HepG2 (cell line): ENCODE results near the gene AP2A2. TPM values are rescaled to one million over a fixed set of nuclear protein-coding genes. Genes with fewer than 3 reads are reported as not detected.

ENCODE experiments used
- ADNP ChIP-seq: sonication (generic); formaldehyde crosslinking; IDR thresholded peaks from 2 replicates; pipeline ENCODE4 v1.4.0; 2020; ENCODE audit warnings: missing genetic modification reagents
- ATF7-NPFF ChIP-seq: sonication (generic); formaldehyde crosslinking; IDR thresholded peaks from 2 replicates; pipeline ENCODE4 v1.8.1; 2023; ENCODE audit warnings: mild to moderate bottlenecking, low read depth, missing genetic modification reagents, moderate library complexity
- FLYWCH1 ChIP-seq: sonication (generic); formaldehyde crosslinking; IDR thresholded peaks from 2 replicates; pipeline ENCODE4 v1.8.1; 2023; ENCODE audit warnings: mild to moderate bottlenecking, missing genetic modification reagents
- HNF4A ChIP-seq: sonication (generic); formaldehyde crosslinking; IDR thresholded peaks from 2 replicates; pipeline ENCODE4 v1.4.0; 2020; ENCODE audit warnings: missing genetic modification reagents
- HNRNPLL ChIP-seq: fragments of 200-400 bp; formaldehyde crosslinking; IDR thresholded peaks from 2 replicates; pipeline ENCODE4 v1.6.1; 2017; ENCODE audit warnings: mild to moderate bottlenecking, low read depth, low read length; ENCODE audit not compliant: poor library complexity, severe bottlenecking
- MED13 ChIP-seq: sonication (generic); formaldehyde crosslinking; IDR thresholded peaks from 2 replicates; pipeline ENCODE4 v1.5.0; 2020; ENCODE audit warnings: missing genetic modification reagents
- NFE2L1 ChIP-seq: sonication (generic); formaldehyde crosslinking; IDR thresholded peaks from 2 replicates; pipeline ENCODE4 v1.4.0; 2020; ENCODE audit warnings: missing genetic modification reagents, mild to moderate bottlenecking, borderline replicate concordance
- NFYC ChIP-seq: IDR thresholded peaks from 2 replicates; pipeline ENCODE4 v1.6.1; 2016; ENCODE audit warnings: missing genetic modification reagents, missing compliant biosample characterization
- PRDM10 ChIP-seq: sonication (generic); formaldehyde crosslinking; IDR thresholded peaks from 2 replicates; pipeline ENCODE4 v1.4.0; 2020; ENCODE audit warnings: low read depth, missing genetic modification reagents
- RFX5 ChIP-seq: IDR thresholded peaks from 2 replicates; pipeline ENCODE4 v1.6.1; 2011; ENCODE audit warnings: low read depth, low read length, improper control_type of control experiment
- SP2 ChIP-seq: sonication (generic); formaldehyde crosslinking; IDR thresholded peaks from 2 replicates; pipeline ENCODE4 v1.5.1; 2020; ENCODE audit warnings: mild to moderate bottlenecking, missing genetic modification reagents
- TARDBP ChIP-seq: sonication (generic); formaldehyde crosslinking; IDR thresholded peaks from 2 replicates; pipeline ENCODE4 v1.8.0; 2022; ENCODE audit warnings: mild to moderate bottlenecking, missing genetic modification reagents
- THYN1 ChIP-seq: sonication (generic); formaldehyde crosslinking; IDR thresholded peaks from 2 replicates; pipeline ENCODE4 v1.8.1; 2023; ENCODE audit warnings: low read depth, mild to moderate bottlenecking, moderate library complexity, missing genetic modification reagents, borderline replicate concordance
- XRCC5 ChIP-seq: fragments of 200-400 bp; formaldehyde crosslinking; optimal IDR thresholded peaks from 2 replicates; pipeline ENCODE3; 2017; ENCODE audit warnings: mild to moderate bottlenecking, low read length
- ZBTB3 ChIP-seq: sonication (generic); formaldehyde crosslinking; IDR thresholded peaks from 2 replicates; pipeline ENCODE4 v1.4.0; 2020; ENCODE audit warnings: low read depth, mild to moderate bottlenecking, moderate library complexity, missing genetic modification reagents, borderline replicate concordance
- ZMAT5 ChIP-seq: sonication (generic); formaldehyde crosslinking; IDR thresholded peaks from 2 replicates; pipeline ENCODE4 v1.5.0; 2020; ENCODE audit warnings: mild to moderate bottlenecking, low read depth, missing genetic modification reagents, borderline replicate concordance
- ZNF256 ChIP-seq: sonication (generic); formaldehyde crosslinking; conservative IDR thresholded peaks from 2 replicates; pipeline ENCODE4 v1.4.0; 2020; ENCODE audit warnings: missing genetic modification reagents
- ZNF543 ChIP-seq: sonication (generic); formaldehyde crosslinking; IDR thresholded peaks from 2 replicates; pipeline ENCODE4 v1.4.0; 2020; ENCODE audit warnings: mild to moderate bottlenecking, missing genetic modification reagents
- ZNF776 ChIP-seq: sonication (generic); formaldehyde crosslinking; IDR thresholded peaks from 2 replicates; pipeline ENCODE4 v1.4.0; 2020; ENCODE audit warnings: mild to moderate bottlenecking, missing genetic modification reagents
- ZZZ3 ChIP-seq: sonication (generic); formaldehyde crosslinking; IDR thresholded peaks from 2 replicates; pipeline ENCODE4 v1.4.0; 2020; ENCODE audit warnings: missing genetic modification reagents, mild to moderate bottlenecking, borderline replicate concordance
- polyA plus RNA-seq, 8 experiments: library from polyadenylated mRNA; depleted of rRNA in 3 of 8; stranded (reverse) in 7 of 8; unstranded in 1 of 8; fragments of >200 nt; fragmentation: Illumina TruSeq in 4 of 8; extraction: Trizol in 4 of 8; gene quantifications; 2 replicates each; pipeline versions ENCODE4 v1.2.1 to v1.2.3, GENCODE V29; 2011 to 2016; ENCODE audit warnings: low read depth in 4 of 8, missing spikeins in 1 of 8, mixed read lengths in 1 of 8; ENCODE audit not compliant: insufficient read depth in 1 of 8
- total RNA-seq, 5 experiments: library from RNA; depleted of rRNA; stranded (reverse); fragments of >200 nt; fragmentation: Illumina TruSeq; extraction: Trizol; gene quantifications; 2 replicates each; pipeline ENCODE4 v1.2.3, GENCODE V29; 2016; ENCODE audit warnings: low read depth in 1 of 5
- TF ChIP-seq, protein P1 (sequence below): sonication (generic); formaldehyde crosslinking; IDR thresholded peaks from 2 replicates; pipeline ENCODE4 v1.8.0; 2022; ENCODE audit warnings: mild to moderate bottlenecking, missing genetic modification reagents, moderate library complexity
- TF ChIP-seq, protein P2 (sequence below): sonication (generic); formaldehyde crosslinking; IDR thresholded peaks from 2 replicates; pipeline ENCODE4 v1.4.0; 2020; ENCODE audit warnings: mild to moderate bottlenecking, missing genetic modification reagents

Gene AP2A2
- total and polyA plus RNA-seq, 2 of the 13 experiments (the other 11 are each of a cell fraction or from before 2014, with no cell fraction given) = 25.7 to 75.7 TPM

- TF ChIP-seq PRDM10 (CRISPR knock-in tag) (no peak), ZMAT5 (no peak), ZZZ3 (no peak), NFE2L1 (no peak), ZBTB3 (CRISPR knock-in tag) (no peak), RFX5 (no peak), MED13 (CRISPR knock-in tag) (0 out of 2 replicates have a peak, but pooled peaks have one; percentile 16), ZNF256 (CRISPR knock-in tag) (no peak), TARDBP (CRISPR knock-in tag) (0 out of 2 replicates have a peak, but pooled peaks have one; percentile 30), ATF7-NPFF (peak; percentile 90; the same call in 1 of the 2 replicates), NFYC (CRISPR knock-in tag) (no peak), SP2 (CRISPR knock-in tag) (0 out of 2 replicates have a peak, but pooled peaks have one; percentile 33), ZNF776 (CRISPR knock-in tag) (no peak), HNRNPLL (peak; percentile 29), XRCC5 (peak; percentile 56), THYN1 (CRISPR knock-in tag) (no peak), FLYWCH1 (CRISPR knock-in tag) (no peak), ADNP (CRISPR knock-in tag) (peak; percentile 99), HNF4A (CRISPR knock-in tag) (no peak), ZNF543 (0 out of 2 replicates have a peak, but pooled peaks have one; percentile 20)
- TF ChIP-seq, protein P1, sequence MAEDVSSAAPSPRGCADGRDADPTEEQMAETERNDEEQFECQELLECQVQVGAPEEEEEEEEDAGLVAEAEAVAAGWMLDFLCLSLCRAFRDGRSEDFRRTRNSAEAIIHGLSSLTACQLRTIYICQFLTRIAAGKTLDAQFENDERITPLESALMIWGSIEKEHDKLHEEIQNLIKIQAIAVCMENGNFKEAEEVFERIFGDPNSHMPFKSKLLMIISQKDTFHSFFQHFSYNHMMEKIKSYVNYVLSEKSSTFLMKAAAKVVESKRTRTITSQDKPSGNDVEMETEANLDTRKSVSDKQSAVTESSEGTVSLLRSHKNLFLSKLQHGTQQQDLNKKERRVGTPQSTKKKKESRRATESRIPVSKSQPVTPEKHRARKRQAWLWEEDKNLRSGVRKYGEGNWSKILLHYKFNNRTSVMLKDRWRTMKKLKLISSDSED (CRISPR knock-in tag) = no peak
- TF ChIP-seq, protein P2, sequence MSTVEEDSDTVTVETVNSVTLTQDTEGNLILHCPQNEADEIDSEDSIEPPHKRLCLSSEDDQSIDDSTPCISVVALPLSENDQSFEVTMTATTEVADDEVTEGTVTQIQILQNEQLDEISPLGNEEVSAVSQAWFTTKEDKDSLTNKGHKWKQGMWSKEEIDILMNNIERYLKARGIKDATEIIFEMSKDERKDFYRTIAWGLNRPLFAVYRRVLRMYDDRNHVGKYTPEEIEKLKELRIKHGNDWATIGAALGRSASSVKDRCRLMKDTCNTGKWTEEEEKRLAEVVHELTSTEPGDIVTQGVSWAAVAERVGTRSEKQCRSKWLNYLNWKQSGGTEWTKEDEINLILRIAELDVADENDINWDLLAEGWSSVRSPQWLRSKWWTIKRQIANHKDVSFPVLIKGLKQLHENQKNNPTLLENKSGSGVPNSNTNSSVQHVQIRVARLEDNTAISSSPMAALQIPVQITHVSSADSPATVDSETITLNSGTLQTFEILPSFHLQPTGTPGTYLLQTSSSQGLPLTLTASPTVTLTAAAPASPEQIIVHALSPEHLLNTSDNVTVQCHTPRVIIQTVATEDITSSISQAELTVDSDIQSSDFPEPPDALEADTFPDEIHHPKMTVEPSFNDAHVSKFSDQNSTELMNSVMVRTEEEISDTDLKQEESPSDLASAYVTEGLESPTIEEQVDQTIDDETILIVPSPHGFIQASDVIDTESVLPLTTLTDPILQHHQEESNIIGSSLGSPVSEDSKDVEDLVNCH = no peak
Observed at GRCh38 chr11:925496-926301, at the start of gene AP2A2 (continued).
